ENCODE results near the gene ERG28.

GRCh38 chr14:75654127-75654732 is 6.4 kb downstream of the ERG28 start:
- TF ChIP-seq CTCF (tag by site-specific recombination; IDR thresholded peaks at IDR 0.05) (peak; percentile 53; the same call in 1 of the 2 replicates), ZNF24 (tag by site-specific recombination; IDR thresholded peaks at IDR 0.05) (no peak), ZNF580 (tag by site-specific recombination; IDR thresholded peaks at IDR 0.05) (no peak), YY1 (tag by site-specific recombination; IDR thresholded peaks at IDR 0.05) (no peak), ZNF558 (tag by site-specific recombination; IDR thresholded peaks at IDR 0.05) (no peak), ZNF76 (tag by site-specific recombination; IDR thresholded peaks at IDR 0.05; ENCODE audit: borderline replicate concordance, low read depth) (no peak)

Data from HEK293 (cell line).